Mammary microvascular endothelial cell (primary cell): ENCODE data around the gene OR8D2. TPM values are rescaled to one million over a fixed set of nuclear protein-coding genes. Genes with fewer than 3 reads are reported as not detected.

Source experiments
- total RNA-seq: library from RNA; depleted of rRNA; stranded (reverse); fragments of >200 nt; gene quantifications from 2 replicates; pipeline ENCODE4 v1.2.3, GENCODE V29; 2015

Gene OR8D2
- not detected in 2 replicates for total RNA-seq

GRCh38 chr11:124320097-124320496 is at the start of gene OR8D2:
Gene OR8D2, minus strand, starts transcription at chr11:124320197. Its CDS starts 0 bp downstream, at chr11:124320197.

GRCh38 chr11:124313849-124314248 is 6.1 kb downstream of the OR8D2 start, which contains the start of gene OR8D1:
Gene OR8D1, minus strand, starts transcription at chr11:124313949. Its CDS starts 3,183 bp downstream, at chr11:124310766.

Other genes starting within 250 kb of the OR8D2 start
- 4.8 and 5.8 TPM in 2 replicates for gene VWA5A, start 204.7 kb downstream of the OR8D2 start, total RNA-seq
- gene OR10D3, start 136.9 kb downstream of the OR8D2 start, total RNA-seq: not detected in 2 replicates
- gene OR8G1, start 79.1 kb downstream of the OR8D2 start, total RNA-seq: not detected in 2 replicates
- gene OR8G5, start 63.8 kb downstream of the OR8D2 start, total RNA-seq: not detected in 2 replicates
- gene OR8D1, start 6.2 kb downstream of the OR8D2 start, total RNA-seq: not detected in 2 replicates
- not detected in 2 replicates for gene OR8B2, start 64.3 kb upstream of the OR8D2 start, total RNA-seq
- gene OR8B3, start 78.8 kb upstream of the OR8D2 start, total RNA-seq: not detected in 2 replicates
- not detected in 2 replicates for gene OR8B4, start 104.7 kb upstream of the OR8D2 start, total RNA-seq
- gene OR8B8, start 125.5 kb upstream of the OR8D2 start, total RNA-seq: not detected in 2 replicates
- not detected in 2 replicates for gene OR8B12, start 223.5 kb upstream of the OR8D2 start, total RNA-seq
- not detected in 2 replicates for gene OR8A1, start 249.8 kb upstream of the OR8D2 start, total RNA-seq